ENCODE measurements around the gene DIPK1A.

DIPK1A gene

DNA sequence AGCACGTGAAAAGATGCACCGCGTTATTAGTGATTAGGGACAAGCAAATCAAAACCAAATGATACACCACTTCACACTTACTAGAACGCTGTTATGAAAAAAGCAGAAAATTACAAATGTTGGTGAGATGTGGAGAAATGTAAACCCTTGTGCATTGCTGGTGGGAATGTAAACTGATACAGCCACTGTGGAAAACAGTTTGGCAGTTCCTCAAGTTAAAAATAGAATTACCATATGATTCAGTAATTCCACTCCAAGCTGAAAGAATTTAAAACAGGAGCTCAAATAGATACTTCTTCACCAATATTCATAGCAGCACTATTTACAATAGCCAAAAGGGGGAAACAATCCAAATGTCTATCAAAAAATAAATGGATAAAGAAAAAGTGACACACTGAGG, 166.1 kb downstream of the DIPK1A start:
- DNase-seq (ENCODE audit: low read depth): no peak
- H3K4me3 ChIP-seq (ENCODE audit: low read depth, low read length): no peak overlapping the region
- no peak for TF ChIP-seq MYC (IDR thresholded peaks at IDR 0.05; ENCODE audit: low read depth, low read length)
- TF ChIP-seq, protein P1, sequence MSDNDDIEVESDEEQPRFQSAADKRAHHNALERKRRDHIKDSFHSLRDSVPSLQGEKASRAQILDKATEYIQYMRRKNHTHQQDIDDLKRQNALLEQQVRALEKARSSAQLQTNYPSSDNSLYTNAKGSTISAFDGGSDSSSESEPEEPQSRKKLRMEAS (IDR thresholded peaks at IDR 0.05; ENCODE audit: low read depth, low read length): no peak
- TF ChIP-seq, protein P2, sequence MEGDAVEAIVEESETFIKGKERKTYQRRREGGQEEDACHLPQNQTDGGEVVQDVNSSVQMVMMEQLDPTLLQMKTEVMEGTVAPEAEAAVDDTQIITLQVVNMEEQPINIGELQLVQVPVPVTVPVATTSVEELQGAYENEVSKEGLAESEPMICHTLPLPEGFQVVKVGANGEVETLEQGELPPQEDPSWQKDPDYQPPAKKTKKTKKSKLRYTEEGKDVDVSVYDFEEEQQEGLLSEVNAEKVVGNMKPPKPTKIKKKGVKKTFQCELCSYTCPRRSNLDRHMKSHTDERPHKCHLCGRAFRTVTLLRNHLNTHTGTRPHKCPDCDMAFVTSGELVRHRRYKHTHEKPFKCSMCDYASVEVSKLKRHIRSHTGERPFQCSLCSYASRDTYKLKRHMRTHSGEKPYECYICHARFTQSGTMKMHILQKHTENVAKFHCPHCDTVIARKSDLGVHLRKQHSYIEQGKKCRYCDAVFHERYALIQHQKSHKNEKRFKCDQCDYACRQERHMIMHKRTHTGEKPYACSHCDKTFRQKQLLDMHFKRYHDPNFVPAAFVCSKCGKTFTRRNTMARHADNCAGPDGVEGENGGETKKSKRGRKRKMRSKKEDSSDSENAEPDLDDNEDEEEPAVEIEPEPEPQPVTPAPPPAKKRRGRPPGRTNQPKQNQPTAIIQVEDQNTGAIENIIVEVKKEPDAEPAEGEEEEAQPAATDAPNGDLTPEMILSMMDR (IDR thresholded peaks at IDR 0.05; ENCODE audit: low read depth, low read length): no peak
- no peak for TF ChIP-seq POLR2A (IDR thresholded peaks at IDR 0.05; ENCODE audit: extremely low read depth, insufficient read length)

DNA sequence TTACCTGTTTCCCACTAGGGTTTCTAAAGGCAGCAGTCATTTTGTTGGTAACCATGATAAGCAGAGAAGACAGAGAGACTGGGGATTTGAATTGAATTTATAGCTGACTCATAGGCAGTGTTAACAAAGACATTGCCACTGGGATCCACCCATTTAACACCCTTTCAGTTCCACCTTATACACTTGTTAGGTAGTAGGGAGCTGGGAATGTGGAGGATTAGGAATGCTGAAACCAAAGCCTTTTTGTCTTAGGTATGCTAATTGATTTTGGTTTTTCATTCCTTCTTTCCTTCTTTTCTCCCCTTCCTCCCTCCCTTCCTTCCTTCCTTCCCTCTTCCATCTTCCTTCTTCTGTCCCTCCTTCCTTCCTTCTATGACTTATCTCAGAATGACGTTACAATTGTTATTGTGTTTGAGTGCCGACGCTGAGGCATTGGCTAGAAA, 168.9 kb downstream of the DIPK1A start:
- TF ChIP-seq, protein P2 (IDR thresholded peaks at IDR 0.05; ENCODE audit: low read depth, low read length): no peak
- TF ChIP-seq POLR2A (IDR thresholded peaks at IDR 0.05; ENCODE audit: extremely low read depth, insufficient read length) (no peak), MYC (IDR thresholded peaks at IDR 0.05; ENCODE audit: low read depth, low read length) (no peak)
- TF ChIP-seq, protein P1 (IDR thresholded peaks at IDR 0.05; ENCODE audit: low read depth, low read length): no peak
- no peak overlapping the region for H3K4me3 ChIP-seq (ENCODE audit: low read depth, low read length)
- DNase-seq (ENCODE audit: low read depth): no peak

Measured in NB4 (cell line).